COLO668 (cell line): Measurements from ENCODE around the gene PERCC1.
A peak's percentile ranks its signal among the peaks of the same experiment; 100 is the strongest.

Source experiments
- DNase-seq: peaks from one replicate; lab custom pipeline; 2025; ENCODE audit not compliant: unreplicated experiment; lab: John Stamatoyannopoulos, UW

PERCC1 gene

GRCh38 chr16:1430759-1431496 is at the start of gene PERCC1:
Gene PERCC1, plus strand, starts transcription at chr16:1431078. Its CDS starts 1,516 bp downstream, at chr16:1432594.
- peak; percentile 92 for DNase-seq

GRCh38 chr16:1381612-1382406 is 49.1 kb upstream of the PERCC1 start:
- no peak for DNase-seq

GRCh38 chr16:1383556-1383955 is 47.3 kb upstream of the PERCC1 start:
- no peak for DNase-seq

- no peak for DNase-seq
Observed at GRCh38 chr16:1385232-1385631, 45.6 kb upstream of the PERCC1 start.

- no peak for DNase-seq
Observed at GRCh38 chr16:1387331-1387730, 43.5 kb upstream of the PERCC1 start.

- no peak for DNase-seq
Observed at GRCh38 chr16:1389762-1390161, 41.1 kb upstream of the PERCC1 start.

- no peak for DNase-seq
Observed at GRCh38 chr16:1390239-1390779, 40.6 kb upstream of the PERCC1 start.

GRCh38 chr16:1392826-1393225 is 38.1 kb upstream of the PERCC1 start:
- DNase-seq: no peak

GRCh38 chr16:1393613-1394176 is 37.2 kb upstream of the PERCC1 start:
- no peak for DNase-seq

GRCh38 chr16:1394367-1394951 is 36.4 kb upstream of the PERCC1 start:
- peak; percentile 45 for DNase-seq

- DNase-seq: peak; percentile 19
Observed at GRCh38 chr16:1395444-1396031, 35.3 kb upstream of the PERCC1 start.

- no peak for DNase-seq
Observed at GRCh38 chr16:1397779-1398178, 33.1 kb upstream of the PERCC1 start.

- DNase-seq: no peak
Observed at GRCh38 chr16:1398351-1398750, 32.5 kb upstream of the PERCC1 start.

GRCh38 chr16:1398826-1399581 is 31.9 kb upstream of the PERCC1 start:
- DNase-seq: no peak

- no peak for DNase-seq
Observed at GRCh38 chr16:1401061-1401757, 29.7 kb upstream of the PERCC1 start.

GRCh38 chr16:1401758-1402154 is 29.1 kb upstream of the PERCC1 start:
- DNase-seq: no peak

GRCh38 chr16:1403036-1403435 is 27.8 kb upstream of the PERCC1 start:
- no peak for DNase-seq

GRCh38 chr16:1403733-1404132 is 27.1 kb upstream of the PERCC1 start:
- no peak for DNase-seq

GRCh38 chr16:1407753-1408152 is 23.1 kb upstream of the PERCC1 start:
- no peak for DNase-seq
